Keratinocyte (primary cell): ENCODE measurements around the gene FAT4.

Experiments used
- EZH2 ChIP-seq: IDR thresholded peaks from one replicate; pipeline ENCODE4 v1.6.1; 2012; ENCODE audit warnings: inconsistent platforms, mild to moderate bottlenecking, low read length, moderate library complexity
- TF ChIP-seq, protein P1 (sequence below), 3 experiments: IDR thresholded peaks in 1 of 3; conservative IDR thresholded peaks in 1 of 3; optimal IDR thresholded peaks in 1 of 3; 2 replicates in 2 of 3; 3 replicates in 1 of 3; pipeline versions ENCODE3 to v1.5.1; 2011; ENCODE audit warnings: low read length in 3 of 3, mild to moderate bottlenecking in 3 of 3, moderate library complexity in 2 of 3, control low read depth in 1 of 3, inconsistent platforms in 1 of 3; ENCODE audit not compliant: insufficient read depth in 2 of 3; ENCODE audit errors: extremely low read depth in 1 of 3

DNA sequence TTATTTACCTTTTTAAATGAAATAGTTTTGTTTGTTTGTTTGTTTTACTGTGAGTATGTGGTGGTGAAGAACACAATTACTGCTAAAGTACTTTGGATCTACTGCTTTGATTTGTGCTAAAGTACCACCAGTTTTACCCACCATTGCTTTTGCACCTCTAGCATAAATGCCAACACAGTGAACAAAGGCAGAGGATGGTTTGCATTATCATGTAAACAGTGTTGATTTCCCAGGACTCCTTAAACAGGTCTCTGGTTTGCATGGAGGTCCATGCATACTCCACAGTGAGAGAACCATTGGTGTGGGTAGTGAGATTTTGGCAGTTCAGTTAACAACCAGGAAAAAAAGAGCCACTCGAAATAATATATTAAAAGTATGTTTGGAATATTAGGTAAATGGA, 11.0 kb downstream of the FAT4 start:
- TF ChIP-seq, protein P1, sequence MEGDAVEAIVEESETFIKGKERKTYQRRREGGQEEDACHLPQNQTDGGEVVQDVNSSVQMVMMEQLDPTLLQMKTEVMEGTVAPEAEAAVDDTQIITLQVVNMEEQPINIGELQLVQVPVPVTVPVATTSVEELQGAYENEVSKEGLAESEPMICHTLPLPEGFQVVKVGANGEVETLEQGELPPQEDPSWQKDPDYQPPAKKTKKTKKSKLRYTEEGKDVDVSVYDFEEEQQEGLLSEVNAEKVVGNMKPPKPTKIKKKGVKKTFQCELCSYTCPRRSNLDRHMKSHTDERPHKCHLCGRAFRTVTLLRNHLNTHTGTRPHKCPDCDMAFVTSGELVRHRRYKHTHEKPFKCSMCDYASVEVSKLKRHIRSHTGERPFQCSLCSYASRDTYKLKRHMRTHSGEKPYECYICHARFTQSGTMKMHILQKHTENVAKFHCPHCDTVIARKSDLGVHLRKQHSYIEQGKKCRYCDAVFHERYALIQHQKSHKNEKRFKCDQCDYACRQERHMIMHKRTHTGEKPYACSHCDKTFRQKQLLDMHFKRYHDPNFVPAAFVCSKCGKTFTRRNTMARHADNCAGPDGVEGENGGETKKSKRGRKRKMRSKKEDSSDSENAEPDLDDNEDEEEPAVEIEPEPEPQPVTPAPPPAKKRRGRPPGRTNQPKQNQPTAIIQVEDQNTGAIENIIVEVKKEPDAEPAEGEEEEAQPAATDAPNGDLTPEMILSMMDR (optimal IDR thresholded peaks at IDR 0.05 in 1 of 3, IDR thresholded peaks at IDR 0.05 in 1 of 3, conservative IDR thresholded peaks at IDR 0.05 in 1 of 3; ENCODE audit: extremely low read depth in 1 of 3, insufficient read depth in 2 of 3, low read length in 3 of 3): no peak
- no peak for TF ChIP-seq EZH2
